IPS DF 19.7 (cell line): Measurements from ENCODE around the gene COPS6.

ENCODE experiments used
- DNase-seq: peaks from one replicate; pipeline ENCODE4 v3.0.0-alpha.2; 2013; ENCODE audit warnings: low read depth, low spot score

Gene COPS6

DNA sequence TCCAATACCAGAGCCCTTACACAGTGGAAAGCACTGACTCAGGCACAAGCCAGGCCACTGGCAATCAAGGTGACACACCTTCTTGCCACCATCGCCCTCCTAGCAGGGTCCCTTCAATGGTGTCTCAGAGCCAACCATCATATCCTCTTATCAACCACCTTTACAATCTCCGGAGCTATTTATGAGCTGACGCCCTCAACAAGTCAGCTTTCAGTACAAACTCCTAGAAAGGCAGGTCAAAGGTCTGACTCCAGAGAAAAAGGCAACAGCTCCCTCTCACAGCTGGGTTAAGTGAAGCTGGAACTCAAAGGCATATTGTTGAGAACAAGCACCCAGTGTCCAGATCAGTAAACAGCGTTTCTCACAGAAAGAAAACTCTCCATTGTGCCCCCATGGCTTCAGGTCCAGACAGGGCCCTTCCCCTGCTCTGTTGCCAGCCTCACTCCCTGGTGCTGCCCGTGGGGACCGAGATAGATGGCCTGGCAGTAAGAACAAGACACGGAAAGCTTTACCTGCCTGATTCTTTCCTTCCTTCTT lies 9.7 kb upstream of the COPS6 start:
- DNase-seq = no peak

DNA sequence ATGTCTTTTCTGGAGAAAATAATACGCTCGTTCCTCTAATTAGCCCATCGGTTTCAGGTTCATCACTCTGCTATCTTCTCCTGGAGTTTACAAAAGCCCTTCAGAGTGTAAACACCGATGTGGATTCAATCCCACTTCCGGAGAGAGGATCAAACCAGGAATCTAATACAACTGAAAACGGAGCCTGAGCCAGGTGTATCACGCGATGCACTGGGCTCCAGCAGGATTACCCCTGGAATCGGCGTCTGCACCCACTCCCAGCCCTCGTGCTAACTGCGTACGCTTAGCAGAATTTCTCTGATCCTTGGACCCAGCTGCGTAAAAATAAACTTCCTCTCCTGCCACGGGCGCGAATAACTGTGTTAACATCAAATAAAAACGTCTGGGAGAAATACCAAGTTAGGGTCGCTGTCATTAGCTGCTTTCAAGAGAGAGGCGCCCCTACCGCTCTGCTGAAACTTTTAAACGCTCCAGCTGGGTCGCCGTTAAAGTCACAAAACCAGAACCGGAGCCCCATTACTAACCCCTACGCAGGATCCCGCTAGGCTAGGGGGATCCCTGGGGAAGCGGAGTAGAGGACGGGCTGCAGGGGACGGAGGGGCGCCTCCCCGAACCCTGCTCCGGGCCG lies 7.7 kb upstream of the COPS6 start:
- no peak for DNase-seq

DNA sequence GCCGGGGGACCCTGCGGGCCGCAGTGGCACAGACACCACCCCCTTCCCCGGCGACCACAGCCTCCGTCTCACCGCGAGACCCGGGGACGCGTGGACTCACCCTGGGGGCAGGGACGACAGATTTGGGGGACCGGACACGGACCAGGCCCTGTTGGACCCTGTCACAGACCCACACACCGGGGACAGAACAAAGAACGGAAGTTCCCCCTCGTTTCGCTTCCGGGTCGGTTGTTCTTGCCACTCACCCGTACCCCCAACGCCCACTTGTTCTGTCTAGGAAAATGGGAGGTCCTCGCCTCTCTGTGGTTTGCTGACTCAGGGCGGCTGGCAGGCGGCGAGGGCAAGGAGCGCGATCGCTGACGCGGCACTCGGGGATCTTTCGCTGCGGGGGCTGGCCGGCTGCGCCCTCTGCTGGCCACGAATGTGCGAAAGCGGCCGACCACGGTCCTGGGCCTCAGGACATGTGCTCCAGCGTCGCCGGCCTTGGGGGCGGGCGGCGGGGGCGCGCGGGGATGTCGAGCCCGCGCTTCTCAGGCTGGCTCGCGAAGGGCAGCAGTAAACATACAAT lies 7.2 kb upstream of the COPS6 start, which contains the start of gene ZNF3:
ZNF3 (minus strand) TSS at position 189 of the 568 bp plus-strand sequence. CDS start 4,366 bp downstream, outside the sequence.
- peak; percentile 96 for DNase-seq

DNA sequence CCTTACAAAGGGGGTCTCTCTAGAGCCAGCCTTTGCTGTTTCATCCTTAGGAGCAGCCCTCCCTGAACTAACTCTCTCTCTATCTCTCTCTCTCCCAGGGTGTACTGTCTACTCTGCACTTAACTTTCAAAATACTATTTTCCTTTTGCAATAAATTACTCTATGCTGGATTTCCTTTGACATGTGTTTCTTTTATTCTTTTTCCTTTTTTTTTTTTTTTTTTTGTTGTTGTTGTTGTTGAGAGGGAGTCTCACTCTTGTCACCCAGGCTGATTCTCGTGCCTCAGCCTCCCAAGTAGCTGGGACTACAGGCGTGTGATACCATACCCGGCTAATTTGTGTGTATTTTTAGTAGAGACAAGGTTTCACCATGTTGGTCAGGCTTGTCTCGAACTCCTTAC lies 5.8 kb upstream of the COPS6 start:
- DNase-seq = no peak

DNA sequence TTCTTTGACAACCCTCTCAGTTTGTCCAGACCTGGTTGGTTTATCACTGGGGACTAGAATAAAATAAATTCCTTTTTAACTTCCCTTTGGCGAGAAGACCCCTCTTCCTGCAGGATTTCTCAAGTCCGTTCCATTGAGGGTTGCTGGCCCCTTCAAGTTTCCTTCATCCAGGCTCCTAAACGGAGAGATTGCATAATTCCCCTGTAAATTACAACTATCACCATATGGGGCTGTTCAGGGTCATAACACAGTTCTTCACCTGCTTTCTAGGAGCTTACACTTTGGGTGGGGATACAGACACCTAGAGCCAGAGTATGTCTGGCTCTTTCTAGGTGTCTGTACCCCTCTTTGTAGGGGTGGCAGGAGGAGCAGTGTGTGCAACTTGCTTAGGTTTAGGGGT lies 3.3 kb upstream of the COPS6 start:
- DNase-seq = no peak

DNA sequence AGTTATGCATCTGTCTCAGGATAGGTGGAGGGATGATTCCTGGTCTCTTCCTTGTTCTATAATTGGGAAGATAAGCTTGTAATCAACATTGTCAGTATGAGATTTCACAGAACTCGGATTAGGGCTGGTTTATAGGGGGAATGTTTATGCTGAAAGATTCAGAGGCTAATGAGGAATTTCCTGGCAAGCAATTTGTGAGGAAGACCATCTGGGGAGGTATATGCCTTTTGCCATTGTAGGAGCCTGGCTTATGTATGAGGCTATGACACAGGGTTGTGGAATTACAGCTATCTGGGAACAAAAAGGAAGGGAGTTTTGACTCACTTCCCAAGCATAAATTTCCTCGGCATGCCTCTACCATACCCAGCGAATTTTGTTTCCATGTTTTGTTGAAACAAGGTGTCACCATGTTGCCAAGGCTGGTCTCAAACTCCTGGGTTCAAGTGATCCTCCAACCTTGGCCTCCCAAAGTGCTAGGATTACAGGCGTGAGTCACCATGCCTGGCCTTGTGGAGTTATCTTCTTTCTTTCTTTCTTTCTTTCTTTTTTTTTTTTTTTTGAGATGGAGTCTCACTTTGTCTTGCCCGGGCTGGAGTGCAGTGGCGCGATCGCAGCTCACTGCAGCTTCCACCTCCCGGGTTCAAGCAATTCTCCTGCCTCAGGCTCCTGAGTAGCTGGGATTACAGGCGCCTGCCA lies 1.6 kb upstream of the COPS6 start:
- no peak for DNase-seq

DNA sequence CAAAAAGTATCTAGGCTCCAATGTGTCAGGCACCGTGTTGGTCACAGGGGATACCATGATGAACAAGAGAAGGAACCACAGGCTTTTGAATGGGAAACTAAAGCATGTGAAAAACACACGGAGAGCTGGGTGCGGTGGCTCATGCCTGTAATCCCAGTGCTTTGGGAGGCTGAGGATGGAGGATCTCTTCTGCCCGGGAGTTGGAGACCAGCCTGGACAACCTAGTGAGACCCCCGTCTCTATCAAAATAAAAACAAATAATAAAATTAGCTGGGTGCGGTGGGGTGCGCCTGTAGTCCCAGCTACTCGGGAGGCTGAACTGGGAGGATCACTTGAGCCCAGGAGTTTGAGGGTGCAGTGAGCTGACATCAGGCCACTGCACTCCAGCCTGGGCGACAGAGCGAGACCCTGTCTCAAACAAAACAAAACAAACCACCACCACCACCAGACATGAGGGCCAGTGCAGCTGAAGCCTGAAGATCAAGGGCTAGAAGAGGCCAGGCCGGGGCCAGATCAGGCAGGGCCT lies 611 bp upstream of the COPS6 start:
- DNase-seq = no peak

DNA sequence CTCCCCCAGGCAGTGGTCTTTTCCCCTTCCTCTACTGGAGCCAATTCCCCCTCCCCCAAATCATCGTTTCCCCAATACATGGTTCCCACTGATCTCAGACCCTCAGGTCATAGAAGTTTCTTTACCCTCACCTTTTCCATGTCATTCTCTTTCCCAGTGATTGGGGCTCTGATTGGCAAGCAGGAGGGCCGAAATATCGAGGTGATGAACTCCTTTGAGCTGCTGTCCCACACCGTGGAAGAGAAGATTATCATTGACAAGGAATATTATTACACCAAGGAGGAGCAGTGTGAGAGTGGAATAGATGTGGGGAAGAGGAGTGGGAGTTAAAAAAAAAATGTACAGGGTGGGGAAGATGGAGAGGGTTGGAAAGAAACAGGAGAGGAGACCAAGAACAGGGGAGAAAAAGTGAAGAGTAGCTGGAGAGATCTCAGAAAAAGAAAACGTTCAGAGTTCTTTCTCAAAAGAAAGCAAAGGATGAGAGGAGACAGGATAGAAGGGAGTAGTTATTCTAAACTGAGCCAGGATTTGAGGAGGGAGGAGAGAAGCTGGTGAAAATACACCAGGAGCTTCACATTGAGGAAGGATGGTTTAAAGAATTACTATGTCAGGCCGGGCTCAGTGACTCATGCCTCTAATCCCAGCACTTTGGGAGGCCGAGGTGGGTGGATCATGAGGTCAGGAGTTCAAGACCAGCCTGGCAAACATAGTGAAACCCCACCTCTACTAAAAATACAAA lies 858 bp downstream of the COPS6 start:
- DNase-seq = no peak

DNA sequence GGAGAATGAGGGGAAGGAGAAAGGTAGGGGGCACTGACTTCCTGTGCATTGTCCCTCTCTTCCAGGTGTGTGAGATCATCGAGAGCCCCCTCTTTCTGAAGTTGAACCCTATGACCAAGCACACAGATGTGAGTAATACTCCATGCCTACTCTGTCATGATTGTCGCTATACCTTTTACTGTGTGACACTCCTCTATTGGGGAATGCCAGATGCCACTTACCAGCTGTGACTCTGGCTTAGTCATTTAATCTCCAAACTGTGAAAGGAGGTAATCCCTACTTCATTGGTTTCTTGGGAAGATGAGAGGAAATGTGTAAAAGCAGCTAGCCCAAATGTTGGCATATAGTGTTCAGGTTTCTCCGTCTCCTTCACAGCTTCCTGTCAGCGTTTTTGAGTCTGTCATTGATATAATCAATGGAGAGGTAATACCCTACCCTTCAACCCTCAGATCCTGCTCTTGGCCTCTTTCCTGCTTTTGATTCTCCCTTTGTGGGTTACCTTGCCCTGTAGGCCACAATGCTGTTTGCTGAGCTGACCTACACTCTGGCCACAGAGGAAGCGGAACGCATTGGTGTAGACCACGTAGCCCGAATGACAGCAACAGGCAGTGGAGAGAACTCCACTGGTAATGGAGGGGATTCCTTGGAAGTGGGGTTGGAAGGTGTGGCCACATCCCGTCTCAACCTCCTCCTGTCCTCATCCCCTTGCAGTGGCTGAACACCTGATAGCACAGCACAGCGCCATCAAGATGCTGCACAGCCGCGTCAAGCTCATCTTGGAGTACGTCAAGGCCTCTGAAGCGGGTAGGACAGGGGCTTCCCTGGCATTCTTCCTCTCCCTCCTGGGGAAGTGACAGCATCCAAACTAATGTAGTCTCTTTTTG lies 2.0 kb downstream of the COPS6 start:
- DNase-seq = no peak

DNA sequence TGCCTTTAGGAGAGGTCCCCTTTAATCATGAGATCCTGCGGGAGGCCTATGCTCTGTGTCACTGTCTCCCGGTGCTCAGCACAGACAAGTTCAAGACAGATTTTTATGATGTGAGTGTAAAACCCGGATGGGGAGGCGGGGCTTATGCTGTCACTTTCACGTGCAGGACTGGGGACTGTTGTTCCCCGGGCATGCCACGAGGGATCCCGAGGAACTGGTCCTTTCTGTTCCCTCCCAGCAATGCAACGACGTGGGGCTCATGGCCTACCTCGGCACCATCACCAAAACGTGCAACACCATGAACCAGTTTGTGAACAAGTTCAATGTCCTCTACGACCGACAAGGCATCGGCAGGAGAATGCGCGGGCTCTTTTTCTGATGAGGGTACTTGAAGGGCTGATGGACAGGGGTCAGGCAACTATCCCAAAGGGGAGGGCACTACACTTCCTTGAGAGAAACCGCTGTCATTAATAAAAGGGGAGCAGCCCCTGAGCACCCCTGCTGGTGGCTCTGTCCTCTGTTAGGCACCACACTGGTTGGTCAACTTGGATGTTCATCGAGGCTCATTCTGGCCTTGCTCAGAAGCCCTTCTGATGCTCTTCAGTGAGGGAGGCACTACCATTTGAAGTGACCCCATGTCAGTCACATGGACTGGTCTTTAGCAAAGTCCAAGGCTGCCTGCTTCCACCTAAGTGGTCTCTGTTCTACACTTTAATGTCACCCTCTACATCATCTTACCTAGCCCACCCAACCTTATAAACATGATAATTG lies 2.8 kb downstream of the COPS6 start:
- no peak for DNase-seq

DNA sequence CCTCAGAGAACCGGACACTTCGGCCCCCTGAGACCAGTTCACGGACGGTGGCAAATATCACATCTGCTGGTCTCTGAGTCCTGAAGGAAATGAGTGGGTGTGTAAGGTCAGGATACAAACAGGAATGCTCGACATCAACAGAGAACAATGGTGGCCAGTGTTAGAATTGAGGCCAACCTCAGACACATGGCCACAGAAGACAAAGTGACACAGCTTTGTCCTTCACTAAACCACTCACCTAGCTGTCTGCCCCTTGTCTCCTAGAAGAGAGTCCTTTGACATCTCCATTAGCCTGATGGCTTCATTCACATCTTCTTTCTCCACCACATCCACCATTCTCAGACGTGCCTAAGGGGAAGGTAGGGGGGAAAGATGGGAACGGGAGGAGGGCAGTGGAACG lies 4.3 kb downstream of the COPS6 start:
- DNase-seq = no peak

DNA sequence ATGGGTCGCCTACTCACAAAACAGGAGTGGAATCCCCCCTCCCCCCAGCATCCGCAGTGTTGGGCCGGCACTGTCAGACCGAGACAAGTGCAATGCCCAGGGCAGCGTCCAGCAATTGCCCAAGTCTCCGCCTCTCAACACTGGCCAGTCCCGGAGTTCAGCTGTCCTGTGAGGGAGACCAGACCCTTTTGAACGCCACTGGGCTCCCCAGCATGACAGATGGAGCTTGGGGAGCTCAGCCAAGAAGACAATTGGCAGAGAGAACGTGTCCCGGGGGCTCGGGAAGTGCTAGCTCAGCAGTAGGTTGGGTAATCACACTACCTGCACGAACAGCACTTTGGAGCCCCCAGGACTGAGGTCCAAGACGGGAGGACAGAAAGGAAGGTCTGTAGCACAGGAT lies 4.7 kb downstream of the COPS6 start:
- no peak for DNase-seq

DNA sequence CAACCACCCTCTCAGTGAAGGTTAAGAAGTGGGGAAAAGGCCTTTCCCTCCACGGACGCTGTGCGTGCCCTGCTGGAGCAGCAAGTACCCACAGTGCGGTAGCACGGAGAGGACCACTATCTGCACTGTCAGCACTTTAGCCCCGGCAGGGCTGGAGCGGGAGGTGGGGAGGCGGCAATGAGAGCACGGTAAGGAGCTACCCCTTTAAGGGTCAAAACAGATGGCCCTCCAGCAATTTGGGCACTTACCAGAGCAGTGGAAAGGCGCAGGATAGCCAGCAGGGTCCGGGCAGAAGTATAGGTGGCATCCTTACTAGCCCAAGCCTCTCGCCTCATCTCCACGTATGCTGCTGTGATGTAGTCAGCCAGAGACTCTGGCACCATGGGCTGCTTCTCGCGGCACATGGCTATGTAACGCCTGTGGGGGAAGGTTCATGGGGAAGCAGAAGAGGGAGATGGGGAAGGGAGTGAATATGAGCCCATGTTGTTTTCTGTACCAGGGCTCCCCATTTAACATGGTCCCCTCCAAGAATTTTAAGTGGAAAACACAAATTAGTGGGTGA lies 5.2 kb downstream of the COPS6 start:
- no peak for DNase-seq

DNA sequence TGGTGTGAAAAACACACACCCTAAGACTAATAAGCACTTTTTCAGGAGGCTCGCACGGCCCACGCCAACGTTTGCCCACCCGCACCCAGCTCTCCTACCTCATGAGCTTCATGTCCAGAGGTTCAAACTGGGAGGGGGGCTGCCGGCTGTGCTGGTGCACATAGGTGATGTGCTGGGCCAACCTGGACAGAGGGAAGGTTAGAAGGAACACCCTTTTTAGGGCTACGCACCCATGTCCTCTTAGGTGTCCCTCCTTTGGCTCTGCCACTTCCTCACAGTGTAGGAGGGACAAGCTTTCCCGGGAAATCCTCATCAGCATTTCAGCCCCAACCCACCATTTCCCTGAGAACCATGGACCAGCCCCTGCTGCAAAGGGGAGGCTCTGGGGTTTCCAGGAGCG lies 6.5 kb downstream of the COPS6 start:
- no peak for DNase-seq

DNA sequence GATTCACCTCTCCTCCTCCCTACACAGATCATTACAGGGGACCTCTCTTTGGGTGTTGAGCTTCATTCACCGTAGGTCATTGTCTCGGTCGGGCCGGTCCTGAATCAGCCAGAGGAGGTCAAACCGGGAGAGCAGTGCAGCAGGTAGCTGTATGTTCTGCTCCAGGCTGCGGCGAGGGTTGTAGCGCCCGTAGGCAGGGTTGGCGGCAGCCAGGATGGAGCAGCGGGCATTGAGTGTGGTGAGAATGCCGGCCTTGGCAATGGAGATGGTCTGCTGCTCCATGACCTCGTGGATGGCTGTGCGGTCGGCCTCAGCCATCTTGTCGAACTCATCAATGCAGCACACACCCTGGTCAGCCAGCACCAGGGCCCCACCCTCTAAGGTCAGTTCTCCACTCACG lies 6.9 kb downstream of the COPS6 start:
- DNase-seq = no peak

DNA sequence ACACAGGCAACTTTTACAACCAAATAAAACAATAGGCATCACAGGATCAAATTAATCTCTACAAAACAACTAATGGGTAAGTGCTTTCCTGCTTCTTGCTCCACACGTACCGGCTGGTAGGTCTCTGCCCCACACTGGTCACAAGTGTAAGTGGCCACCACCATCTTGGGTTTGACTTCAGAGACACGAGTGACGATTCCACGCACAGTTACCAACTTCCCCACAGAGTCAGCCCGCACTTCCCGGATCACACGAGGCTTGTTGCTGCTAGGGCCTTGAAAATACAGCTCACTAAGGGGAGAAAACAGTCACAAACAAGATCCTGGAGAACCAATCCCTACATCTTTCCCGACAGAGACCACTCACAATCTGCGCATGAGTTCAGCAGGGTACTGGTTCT lies 10.1 kb downstream of the COPS6 start:
- DNase-seq = no peak

DNA sequence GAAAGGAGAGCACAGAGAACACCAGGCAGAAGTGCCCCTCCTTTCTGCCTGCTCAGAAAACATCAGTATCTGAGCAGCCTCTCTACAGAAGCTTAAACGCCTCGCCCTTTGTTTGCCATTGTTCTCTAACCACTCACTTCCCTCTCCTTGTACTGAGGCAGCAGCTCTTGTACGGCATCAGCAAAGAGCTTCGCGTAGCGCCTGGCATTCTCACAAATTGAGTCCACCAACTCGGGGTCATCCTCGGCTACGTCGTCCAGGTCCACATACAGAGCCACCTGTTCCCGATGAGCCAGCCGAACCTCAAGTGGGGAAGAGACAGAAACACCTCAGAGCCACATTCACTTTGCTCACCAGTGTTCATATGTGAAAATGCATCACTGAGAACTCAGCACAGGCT lies 10.7 kb downstream of the COPS6 start:
- DNase-seq = no peak

DNA sequence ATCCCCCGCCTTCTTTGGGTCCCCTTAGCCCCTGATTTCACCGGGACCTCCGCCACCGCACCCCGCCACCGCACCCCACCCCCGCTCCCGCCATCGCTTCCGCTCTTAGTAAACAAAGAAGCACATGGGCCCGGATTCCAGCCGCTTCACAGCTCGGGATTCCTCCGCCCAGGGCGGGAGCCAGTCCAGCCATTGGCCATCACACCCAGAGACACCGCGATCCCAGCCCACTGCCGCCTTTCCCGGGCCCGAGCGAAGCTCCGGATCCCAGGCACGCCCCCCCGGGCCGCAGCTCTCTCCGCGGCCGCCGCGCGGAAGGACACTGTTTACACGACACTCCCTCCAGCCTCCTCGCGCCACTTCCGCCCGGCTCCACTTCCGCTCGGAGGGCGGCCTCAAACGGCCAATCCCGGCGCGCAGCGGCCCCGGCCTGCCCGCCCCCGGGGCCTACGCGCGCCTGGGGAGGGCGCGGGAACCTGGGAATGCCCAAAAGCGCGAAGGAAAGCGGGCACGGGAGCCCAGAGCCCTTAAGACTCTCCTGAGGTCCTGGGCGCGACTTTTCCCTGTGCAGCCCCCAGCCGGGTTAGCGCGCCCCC lies 11.7 kb downstream of the COPS6 start:
- no peak for DNase-seq

DNA sequence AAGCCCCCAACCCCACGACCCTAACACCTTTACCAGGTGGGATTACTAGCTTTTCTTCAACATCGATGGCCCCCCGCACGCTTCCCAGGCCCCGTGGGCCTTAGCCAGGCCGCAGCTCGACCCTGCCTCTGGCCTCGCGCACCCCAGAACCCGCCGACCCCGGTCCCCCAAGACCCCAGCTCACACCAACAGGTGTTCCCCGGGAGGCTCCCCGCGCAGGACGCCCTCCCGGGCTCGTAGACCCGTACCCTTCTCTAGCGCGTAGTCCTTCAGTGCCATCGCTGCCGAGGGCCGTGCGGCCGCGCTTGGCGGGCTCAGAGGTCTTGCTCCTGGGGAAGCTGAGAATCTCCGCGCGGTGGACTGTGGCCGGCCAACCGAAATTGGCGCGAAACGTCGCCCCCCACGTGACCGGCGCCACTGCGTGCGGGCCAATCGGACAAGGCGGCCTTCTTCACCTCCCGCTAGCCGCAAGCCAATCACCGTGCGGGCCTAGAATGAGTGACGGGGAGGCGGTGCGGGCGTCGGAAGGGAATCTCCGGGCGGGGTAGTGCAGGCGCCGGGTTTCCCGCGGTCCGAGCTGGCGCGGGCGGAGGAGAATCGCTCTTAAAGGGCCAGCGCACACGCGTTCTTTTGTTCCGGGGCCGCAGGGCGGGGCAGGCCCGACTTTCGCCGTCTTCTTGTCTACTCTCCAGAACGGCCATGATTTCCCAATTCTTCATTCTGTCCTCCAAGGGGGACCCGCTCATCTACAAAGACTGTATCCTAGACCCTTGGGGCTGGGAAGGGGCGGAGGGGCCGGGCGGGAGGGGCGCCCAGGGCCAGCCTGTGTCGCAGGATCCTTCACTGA lies 12.5 kb downstream of the COPS6 start, which contains the start of the genes AP4M1 and MCM7:
AP4M1 (plus strand) TSS at position 628 of the 847 bp plus-strand sequence; CDS start at position 700, 72 bp downstream.
MCM7 (minus strand) TSS at position 382 of the 847 bp plus-strand sequence; CDS start at position 279, 103 bp downstream.
- peak; percentile 84 for DNase-seq
